ENCODE data around the gene ADM. TPM values are rescaled to one million over a fixed set of nuclear protein-coding genes. Genes with fewer than 3 reads are reported as not detected.
A peak's percentile ranks its signal among the peaks of the same experiment; 100 is the strongest.

The ADM gene
- total RNA-seq, 1 experiment from 2014 or later: 102 TPM

- peak; percentile 80 for DNase-seq (ENCODE audit: low read depth)
Measured at GRCh38 chr11:10309163-10310093, 4.6 kb downstream of the ADM start.

GRCh38 chr11:10310301-10310841 is 5.5 kb downstream of the ADM start:
- no peak for DNase-seq (ENCODE audit: low read depth)

GRCh38 chr11:10311802-10312201 is 6.9 kb downstream of the ADM start:
- no peak for DNase-seq (ENCODE audit: low read depth)

GRCh38 chr11:10314199-10315072 is 9.6 kb downstream of the ADM start:
- peak; percentile 45 for DNase-seq (ENCODE audit: low read depth)

GRCh38 chr11:10315083-10315482 is 10.2 kb downstream of the ADM start:
- no peak for DNase-seq (ENCODE audit: low read depth)

- DNase-seq (ENCODE audit: low read depth): no peak
Measured at GRCh38 chr11:10317151-10317755, 12.4 kb downstream of the ADM start.

GRCh38 chr11:10317776-10318526 is 13.1 kb downstream of the ADM start:
- DNase-seq (ENCODE audit: low read depth): no peak

GRCh38 chr11:10318527-10318802 is 13.6 kb downstream of the ADM start:
- no peak for DNase-seq (ENCODE audit: low read depth)

GRCh38 chr11:10319702-10320558 is 15.1 kb downstream of the ADM start:
- no peak for DNase-seq (ENCODE audit: low read depth)

GRCh38 chr11:10320736-10321465 is 16.0 kb downstream of the ADM start:
- DNase-seq (ENCODE audit: low read depth): no peak

GRCh38 chr11:10322401-10322800 is 17.5 kb downstream of the ADM start:
- peak; percentile 35 for DNase-seq (ENCODE audit: low read depth)

GRCh38 chr11:10322830-10323792 is 18.2 kb downstream of the ADM start:
- DNase-seq (ENCODE audit: low read depth): peak; percentile 89

- no peak for DNase-seq (ENCODE audit: low read depth)
Measured at GRCh38 chr11:10323793-10324170, 18.9 kb downstream of the ADM start.

- DNase-seq (ENCODE audit: low read depth): no peak
Measured at GRCh38 chr11:10324474-10324873, 19.6 kb downstream of the ADM start.

GRCh38 chr11:10325277-10326011 is 20.6 kb downstream of the ADM start:
- peak; percentile 77 for DNase-seq (ENCODE audit: low read depth)

GRCh38 chr11:10326012-10326964 is 21.4 kb downstream of the ADM start:
- no peak for DNase-seq (ENCODE audit: low read depth)

GRCh38 chr11:10327254-10327653 is 22.4 kb downstream of the ADM start:
- peak; percentile 72 for DNase-seq (ENCODE audit: low read depth)

All from RPMI7951 (cell line).